ENCODE results near the gene SPATA17. TPM values are rescaled to one million over a fixed set of nuclear protein-coding genes. Genes with fewer than 3 reads are reported as not detected.

Gene SPATA17
- total and polyA plus RNA-seq, 2 of the 8 experiments (the other 6 are each of a cell fraction or from before 2014, with no cell fraction given) = 0.17 to 0.48 TPM

- no peak overlapping the region for H3K9ac ChIP-seq (replicated peaks in 1 of 4; ENCODE audit: extremely low read depth in 1 of 4, low read depth in 3 of 4, low read length in 3 of 4)
- peaks cover 0 to 1% (median 0%) of the 10 kb centered on the region in 4 experiments; a peak in 1 of 7 replicates for H3K27me3 ChIP-seq (replicated peaks in 1 of 4; ENCODE audit: control insufficient read depth in 3 of 4, extremely low read depth in 1 of 4, insufficient read depth in 3 of 4, low read length in 3 of 4)
- ChIA-PET POLR2A (ENCODE audit: partially characterized antibody) (no interaction called here), CTCF (ENCODE audit: partially characterized antibody) (no interaction called here)
- H3K14ac ChIP-seq (ENCODE audit: insufficient read length) = no peak overlapping the region
- H3K56ac ChIP-seq (replicated peaks; ENCODE audit: insufficient read length, low read depth, low read length) = no peak overlapping the region
- no peak overlapping the region for H3K23ac ChIP-seq (ENCODE audit: insufficient read length)
- H4K91ac ChIP-seq (replicated peaks; ENCODE audit: insufficient read length, low read length) = no peak overlapping the region
- no peaks in the 10 kb centered on the region for H3K36me3 ChIP-seq (ENCODE audit: control insufficient read depth in 2 of 4, insufficient read depth in 4 of 4, low read length in 3 of 4)
- no peak overlapping the region for H3K27ac ChIP-seq (ENCODE audit: low read depth, low read length)
- no peak overlapping the region for H3K4me2 ChIP-seq (ENCODE audit: insufficient read depth in 1 of 2, low read depth in 2 of 2, low read length in 2 of 2)
- no peak overlapping the region for H3K4ac ChIP-seq (replicated peaks; ENCODE audit: insufficient read length, low read depth, low read length)
- no peak overlapping the region for H2BK20ac ChIP-seq (ENCODE audit: low read length)
- H4K5ac ChIP-seq (ENCODE audit: insufficient read length, low read depth, low read length) = no peak overlapping the region
- no peaks in the 10 kb centered on the region for H3K23me2 ChIP-seq (ENCODE audit: low read depth, low read length)
- H3K4me1 ChIP-seq (replicated peaks in 1 of 4; ENCODE audit: control insufficient read depth in 3 of 4, insufficient read depth in 4 of 4, low read length in 3 of 4) = no peaks in the 10 kb centered on the region
- no peak overlapping the region for H2BK12ac ChIP-seq (ENCODE audit: low read depth, low read length)
- no peak overlapping the region for H4K8ac ChIP-seq (ENCODE audit: extremely low read depth, insufficient read depth, low read length)
- no peak overlapping the region for H2BK120ac ChIP-seq (replicated peaks; ENCODE audit: low read depth, low read length)
- no peaks in the 10 kb centered on the region for H3K79me2 ChIP-seq (ENCODE audit: control insufficient read depth in 1 of 2, insufficient read depth in 2 of 2, low read length in 2 of 2)
- H3K79me1 ChIP-seq (ENCODE audit: low read depth, low read length) = no peaks in the 10 kb centered on the region
- H2BK5ac ChIP-seq (ENCODE audit: low read depth, low read length) = no peak overlapping the region
- no peak for FAIRE-seq
- H3K4me3 ChIP-seq (ENCODE audit: extremely low read depth in 1 of 4, insufficient read depth in 2 of 4, low read depth in 3 of 4, low read length in 4 of 4) = no peak overlapping the region
- H4K20me1 ChIP-seq (replicated peaks in 1 of 2; ENCODE audit: control insufficient read depth in 1 of 2, insufficient read depth in 2 of 2, low read length in 2 of 2) = peaks cover 0 to 2% of the 10 kb centered on the region in 2 experiments
- no peaks in the 10 kb centered on the region for H3K9me3 ChIP-seq (ENCODE audit: insufficient read depth in 2 of 2, low read depth in 1 of 2, low read length in 1 of 2)
- no peak overlapping the region for H2AFZ ChIP-seq (ENCODE audit: low read length)
- no peak overlapping the region for H2AK5ac ChIP-seq (ENCODE audit: low read depth, low read length)
- no peak for DNase-seq (ENCODE audit: low read depth in 1 of 2, low spot score in 2 of 2)
- H2BK15ac ChIP-seq (ENCODE audit: low read length) = no peak overlapping the region
- H3K18ac ChIP-seq (ENCODE audit: extremely low read depth, low read length) = no peak overlapping the region
- 82% methylated on average over 1 of the region's 3 CpGs; no CpG with 5 or more reads in 1 of the 2 experiments for WGBS, 2 experiments (ENCODE audit: extremely low coverage in 1 of 2, insufficient coverage in 1 of 2, insufficient read length in 1 of 2, insufficient replicate concordance in 2 of 2, low coverage in 1 of 2, low lambda C conversion rate in 2 of 2, missing lambda C conversion rate in 1 of 2)
Measured at GRCh38 chr1:217770918-217771317, 139.8 kb downstream of the SPATA17 start.

Measured in H1 (cell line).